ENCODE results near the gene C4A.
"Not testable (repeated sequence)": the region's sequence is repeated elsewhere in the genome, so short reads cannot be mapped to it uniquely, and the experiment has no call there.

Gene C4A

DNA sequence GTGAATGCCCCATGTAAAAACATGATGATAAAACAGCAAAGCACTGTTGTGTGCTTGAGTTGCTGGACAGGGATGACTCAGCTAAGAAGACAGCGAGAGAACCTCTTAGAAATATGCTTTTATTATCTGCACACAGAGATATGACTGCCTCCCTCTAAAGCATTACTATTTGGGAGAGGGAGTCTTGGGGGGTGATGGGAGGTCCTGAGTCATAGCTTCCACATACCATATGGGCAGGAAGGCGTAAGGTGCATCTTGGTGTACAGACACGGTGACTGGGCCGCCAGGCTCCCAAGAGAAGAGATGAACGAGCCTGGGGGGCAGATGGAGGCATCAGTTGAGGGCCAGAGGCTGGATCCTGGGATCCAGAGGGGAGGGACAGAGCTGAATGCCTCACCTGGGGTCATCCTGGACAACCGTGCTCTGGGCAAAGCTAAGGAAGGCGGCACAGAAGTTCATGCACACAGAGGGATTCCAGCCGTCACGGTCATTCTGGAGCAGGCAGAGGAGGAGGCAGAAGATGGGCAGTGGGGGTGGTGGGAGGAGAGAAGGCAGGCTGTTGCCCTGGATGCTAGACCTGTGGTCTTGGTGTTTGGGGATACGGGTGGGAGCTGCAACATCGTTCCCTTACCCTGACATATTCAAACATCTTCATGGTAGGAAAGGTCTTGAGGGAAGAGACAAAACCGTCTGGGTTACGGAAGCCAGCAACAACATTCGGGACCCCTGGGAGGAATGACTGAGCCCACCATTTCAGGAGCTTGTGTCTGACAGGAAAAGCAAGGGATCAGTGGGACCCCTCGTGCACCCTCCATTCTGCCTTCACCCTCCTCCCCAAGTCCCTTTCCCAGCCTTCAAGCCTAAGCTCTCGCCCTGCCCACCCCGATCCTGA, 11.9 kb upstream of the C4A start:
- Histone ChIP-seq H3K27ac (ENCODE audit: insufficient read depth, low read length, poor library complexity, severe bottlenecking) (peak overlapping the region; percentile 98), H3K4me3 (ENCODE audit: insufficient read depth, low read depth, low read length, poor library complexity, severe bottlenecking) (no peak overlapping the region), H3K9me3 (ENCODE audit: control insufficient read depth, low read length) (no peaks in the 10 kb centered on the region), H3K36me3 (ENCODE audit: control insufficient read depth, insufficient read depth, low read length) (peaks cover 50% of the 10 kb centered on the region), H3K4me1 (ENCODE audit: control insufficient read depth, insufficient read depth, low read length, poor library complexity, severe bottlenecking) (peaks cover 21% of the 10 kb centered on the region), H3K27me3 (replicated peaks; ENCODE audit: control insufficient read depth, insufficient read depth, low read length, poor library complexity, severe bottlenecking) (no peaks in the 10 kb centered on the region)
- no peak for DNase-seq

DNA sequence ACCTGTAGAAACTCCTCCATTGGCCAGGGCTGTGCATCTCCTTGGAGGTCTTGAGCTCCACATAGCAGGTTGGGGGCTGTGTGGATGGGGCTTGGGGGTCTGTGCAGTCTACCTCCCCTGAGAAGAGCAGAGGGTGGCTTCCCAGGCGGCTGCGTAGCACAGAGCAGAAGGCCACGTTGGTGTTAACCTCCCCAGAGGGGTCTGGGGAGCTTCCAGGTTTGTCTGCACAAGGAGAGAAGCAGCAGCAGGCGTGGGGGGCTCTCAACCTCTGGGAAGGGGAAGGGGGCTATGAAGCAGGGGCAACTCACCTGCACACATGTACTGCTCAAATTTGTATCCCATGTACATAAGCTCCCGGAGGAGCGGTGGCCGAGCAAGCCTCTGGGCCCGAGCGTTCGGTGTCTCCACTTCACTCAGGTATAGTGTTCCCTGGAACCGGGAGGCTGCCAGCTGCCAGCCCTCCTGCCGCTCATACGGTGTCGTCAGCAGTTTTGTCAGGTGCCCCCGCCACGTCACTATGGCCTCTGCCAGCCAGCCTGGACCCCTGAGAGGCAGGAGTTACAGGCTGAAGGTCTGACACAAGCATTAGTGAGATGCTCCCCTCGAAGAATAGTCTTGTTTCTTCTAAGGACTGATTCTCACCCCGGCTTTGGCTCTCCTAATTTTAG, 11.1 kb upstream of the C4A start:
- no peak for DNase-seq
- H3K36me3 ChIP-seq (ENCODE audit: control insufficient read depth, insufficient read depth, low read length), result peaks cover 47% of the 10 kb centered on the region
- H3K9me3 ChIP-seq (ENCODE audit: control insufficient read depth, low read length), result no peaks in the 10 kb centered on the region
- H3K4me1 ChIP-seq (ENCODE audit: control insufficient read depth, insufficient read depth, low read length, poor library complexity, severe bottlenecking), result peaks cover 21% of the 10 kb centered on the region
- peak overlapping the region; percentile 98 for H3K27ac ChIP-seq (ENCODE audit: insufficient read depth, low read length, poor library complexity, severe bottlenecking)
- H3K4me3 ChIP-seq (ENCODE audit: insufficient read depth, low read depth, low read length, poor library complexity, severe bottlenecking), result peak overlapping the region; percentile 58
- H3K27me3 ChIP-seq (replicated peaks; ENCODE audit: control insufficient read depth, insufficient read depth, low read length, poor library complexity, severe bottlenecking), result no peaks in the 10 kb centered on the region

DNA sequence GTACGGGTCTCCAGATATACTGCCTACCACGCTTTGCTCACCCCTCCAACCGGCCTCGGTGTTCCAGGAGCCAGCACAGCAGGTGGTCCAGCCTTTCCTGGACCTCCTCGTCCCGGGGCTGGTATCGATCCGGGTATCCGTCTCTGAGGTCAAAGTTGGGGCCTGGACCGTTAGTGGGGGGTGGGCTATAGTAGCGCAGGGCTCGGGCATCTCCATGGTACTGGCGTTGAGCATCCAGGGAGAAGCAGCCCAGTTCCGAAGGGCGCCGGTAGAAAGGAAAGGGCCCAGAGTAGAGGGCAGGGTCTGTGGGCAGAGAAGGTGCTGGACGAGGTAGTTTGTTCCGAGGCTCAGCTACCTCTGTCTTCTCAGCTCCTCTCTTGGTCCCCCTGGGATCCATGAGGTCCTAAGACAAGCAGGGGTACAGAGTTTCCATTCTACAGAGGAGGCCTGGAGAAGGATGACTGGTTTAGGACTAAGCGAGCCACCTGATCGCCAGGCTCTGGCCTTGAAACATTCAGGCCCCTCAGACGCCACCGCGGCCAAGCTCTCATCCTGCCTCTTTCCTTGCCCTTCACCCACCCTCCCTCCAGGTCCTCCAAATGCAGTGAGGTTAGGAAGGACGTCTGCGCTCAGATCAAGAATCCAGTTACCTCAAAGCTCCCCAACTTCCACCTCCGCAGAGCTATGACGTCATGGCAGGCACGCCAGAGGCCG, 10.4 kb upstream of the C4A start:
- Histone ChIP-seq H3K4me3 (ENCODE audit: insufficient read depth, low read depth, low read length, poor library complexity, severe bottlenecking) (peak overlapping the region; percentile 58), H3K27me3 (replicated peaks; ENCODE audit: control insufficient read depth, insufficient read depth, low read length, poor library complexity, severe bottlenecking) (no peaks in the 10 kb centered on the region), H3K4me1 (ENCODE audit: control insufficient read depth, insufficient read depth, low read length, poor library complexity, severe bottlenecking) (peaks cover 21% of the 10 kb centered on the region), H3K36me3 (ENCODE audit: control insufficient read depth, insufficient read depth, low read length) (peaks cover 40% of the 10 kb centered on the region), H3K27ac (ENCODE audit: insufficient read depth, low read length, poor library complexity, severe bottlenecking) (peak overlapping the region; percentile 98), H3K9me3 (ENCODE audit: control insufficient read depth, low read length) (no peaks in the 10 kb centered on the region)
- no peak for DNase-seq

DNA sequence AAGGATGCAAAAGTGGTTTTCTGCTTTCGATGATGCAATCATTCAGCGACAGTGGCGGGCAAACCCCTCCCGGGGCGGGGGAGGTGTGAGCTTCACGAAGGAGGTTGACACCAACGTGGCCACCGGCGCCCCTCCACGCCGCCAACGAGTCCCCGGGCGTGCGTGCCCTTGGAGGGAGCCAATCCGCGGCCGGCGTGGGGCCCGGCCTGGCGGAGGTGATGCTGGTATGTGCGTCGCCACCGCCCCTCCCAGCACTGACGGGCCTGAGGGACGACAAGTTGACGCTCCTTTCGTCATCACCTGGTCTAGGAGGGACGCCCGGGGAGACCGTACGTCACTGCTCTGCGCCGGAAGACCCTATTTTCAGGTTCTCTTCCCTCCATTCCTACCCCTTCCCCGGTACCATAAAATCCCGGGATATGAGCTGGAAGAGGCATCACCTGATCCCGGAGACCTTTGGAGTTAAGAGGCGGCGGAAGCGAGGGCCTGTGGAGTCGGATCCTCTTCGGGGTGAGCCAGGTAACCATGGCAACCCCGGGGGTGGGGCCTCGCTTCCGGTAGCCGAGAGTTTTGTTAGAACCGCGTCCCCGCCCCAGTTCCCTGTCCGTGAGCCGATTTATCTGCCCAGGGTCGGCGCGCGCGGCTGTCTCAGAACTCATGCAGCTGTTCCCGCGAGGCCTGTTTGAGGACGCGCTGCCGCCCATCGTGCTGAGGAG, 9.7 kb upstream of the C4A start, which contains the start of gene DXO:
DXO (minus strand) TSS at position 146 of the 716 bp plus-strand sequence. CDS start 463 bp downstream, outside the sequence.
- Histone ChIP-seq H3K4me1 (ENCODE audit: control insufficient read depth, insufficient read depth, low read length, poor library complexity, severe bottlenecking) (peaks cover 21% of the 10 kb centered on the region), H3K27me3 (replicated peaks; ENCODE audit: control insufficient read depth, insufficient read depth, low read length, poor library complexity, severe bottlenecking) (no peaks in the 10 kb centered on the region), H3K9me3 (ENCODE audit: control insufficient read depth, low read length) (no peaks in the 10 kb centered on the region), H3K27ac (ENCODE audit: insufficient read depth, low read length, poor library complexity, severe bottlenecking) (peak within 1 kb of the TSS; percentile 98), H3K4me3 (ENCODE audit: insufficient read depth, low read depth, low read length, poor library complexity, severe bottlenecking) (peak within 1 kb of the TSS; percentile 58), H3K36me3 (ENCODE audit: control insufficient read depth, insufficient read depth, low read length) (peaks cover 32% of the 10 kb centered on the region)
- peak; percentile 98 to 99 (median 99) for DNase-seq

DNA sequence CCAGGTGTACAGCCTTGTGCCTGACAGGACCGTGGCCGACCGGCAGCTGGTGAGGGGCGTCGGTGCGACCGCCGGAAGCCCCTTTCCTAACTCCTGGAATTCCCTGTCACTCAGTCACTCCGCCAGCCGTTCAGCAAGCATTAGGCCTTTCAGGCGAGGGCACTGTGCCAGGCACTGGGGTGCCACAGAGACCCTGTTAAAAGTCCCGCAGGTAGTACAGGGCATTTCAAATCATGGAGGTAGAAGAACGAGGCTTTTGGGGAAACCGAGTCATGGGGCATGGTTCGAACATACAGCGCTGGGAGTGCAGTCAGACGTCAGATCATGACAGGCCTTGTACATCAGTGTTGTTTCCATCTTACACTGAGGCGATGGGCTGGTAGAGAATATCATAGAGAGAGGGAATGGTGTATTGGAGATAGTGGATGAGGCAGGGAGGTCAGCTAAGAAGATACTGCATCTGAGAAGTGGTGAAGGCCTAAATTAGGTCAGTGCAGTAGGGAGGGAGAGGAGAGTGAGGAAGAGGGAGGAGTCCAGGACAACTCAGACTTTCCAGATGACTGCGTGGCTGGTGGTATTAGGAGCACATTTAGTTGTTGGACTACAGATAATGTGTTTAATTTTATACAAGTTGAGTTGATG, 9.0 kb upstream of the C4A start:
- DNase-seq, result no peak
- no peaks in the 10 kb centered on the region for H3K27me3 ChIP-seq (replicated peaks; ENCODE audit: control insufficient read depth, insufficient read depth, low read length, poor library complexity, severe bottlenecking)
- H3K9me3 ChIP-seq (ENCODE audit: control insufficient read depth, low read length), result no peaks in the 10 kb centered on the region
- peak overlapping the region; percentile 98 for H3K27ac ChIP-seq (ENCODE audit: insufficient read depth, low read length, poor library complexity, severe bottlenecking)
- peak overlapping the region; percentile 58 for H3K4me3 ChIP-seq (ENCODE audit: insufficient read depth, low read depth, low read length, poor library complexity, severe bottlenecking)
- H3K4me1 ChIP-seq (ENCODE audit: control insufficient read depth, insufficient read depth, low read length, poor library complexity, severe bottlenecking), result peaks cover 21% of the 10 kb centered on the region
- peaks cover 26% of the 10 kb centered on the region for H3K36me3 ChIP-seq (ENCODE audit: control insufficient read depth, insufficient read depth, low read length)

DNA sequence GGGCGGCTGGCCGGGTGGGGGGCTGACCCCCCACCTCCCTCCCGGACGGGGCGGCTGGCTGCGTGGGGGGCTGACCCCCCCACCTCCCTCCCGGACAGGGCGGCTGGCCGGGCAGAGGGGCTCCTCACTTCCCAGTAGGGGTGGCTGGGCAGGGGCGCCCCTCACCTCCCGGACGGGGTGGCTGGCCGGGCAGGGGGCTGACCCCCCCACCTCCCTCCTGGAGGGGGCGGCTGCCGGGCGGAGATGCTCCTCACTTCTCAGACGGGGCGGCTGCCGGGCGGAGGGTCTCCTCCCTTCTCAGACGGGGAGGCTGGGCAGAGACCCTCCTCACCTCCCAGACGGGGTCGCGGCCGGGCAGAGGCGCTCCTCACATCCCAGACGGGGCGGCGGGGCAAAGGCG, 5.8 kb upstream of the C4A start:
- H3K4me3 ChIP-seq (ENCODE audit: insufficient read depth, low read depth, low read length, poor library complexity, severe bottlenecking); H3K27me3 ChIP-seq (replicated peaks; ENCODE audit: control insufficient read depth, insufficient read depth, low read length, poor library complexity, severe bottlenecking); H3K9me3 ChIP-seq (ENCODE audit: control insufficient read depth, low read length); H3K36me3 ChIP-seq (ENCODE audit: control insufficient read depth, insufficient read depth, low read length); H3K27ac ChIP-seq (ENCODE audit: insufficient read depth, low read length, poor library complexity, severe bottlenecking); DNase-seq: not testable (repeated sequence)
- H3K4me1 ChIP-seq (ENCODE audit: control insufficient read depth, insufficient read depth, low read length, poor library complexity, severe bottlenecking), result peaks cover 17% of the 10 kb centered on the region

DNA sequence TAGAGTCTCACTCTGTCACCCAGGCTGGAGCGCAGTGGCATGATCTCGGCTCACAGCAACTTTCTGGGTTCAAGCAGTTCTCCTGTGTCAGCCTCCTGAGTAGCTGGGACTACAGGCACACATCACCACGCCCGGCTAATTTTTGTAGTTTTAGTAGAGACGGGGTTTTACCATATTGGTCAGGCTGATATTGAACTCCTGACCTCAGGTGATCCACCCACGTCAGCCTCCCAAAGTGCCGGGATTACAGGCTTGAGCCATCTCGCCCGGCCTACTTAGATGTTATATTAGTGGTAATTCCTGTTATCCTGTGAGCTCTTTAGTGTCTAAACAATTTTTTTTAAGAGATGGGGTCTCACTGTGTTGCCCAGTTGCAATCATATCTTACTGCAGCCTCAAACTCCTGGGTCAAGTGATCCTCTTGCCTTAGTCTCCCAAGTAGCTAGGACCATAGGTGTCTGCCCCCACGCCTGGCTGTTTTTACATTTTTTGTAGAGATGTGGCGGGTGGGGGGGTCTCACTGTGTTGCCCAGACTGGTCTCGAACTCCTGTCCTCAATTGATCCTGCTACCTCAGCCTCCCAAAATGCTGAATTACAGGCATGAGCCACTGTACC, 3.9 kb upstream of the C4A start:
- Histone ChIP-seq H3K36me3 (ENCODE audit: control insufficient read depth, insufficient read depth, low read length) (peaks cover 7% of the 10 kb centered on the region), H3K9me3 (ENCODE audit: control insufficient read depth, low read length) (no peaks in the 10 kb centered on the region), H3K27me3 (replicated peaks; ENCODE audit: control insufficient read depth, insufficient read depth, low read length, poor library complexity, severe bottlenecking) (no peaks in the 10 kb centered on the region), H3K27ac (ENCODE audit: insufficient read depth, low read length, poor library complexity, severe bottlenecking) (no peak overlapping the region), H3K4me3 (ENCODE audit: insufficient read depth, low read depth, low read length, poor library complexity, severe bottlenecking) (no peak overlapping the region), H3K4me1 (ENCODE audit: control insufficient read depth, insufficient read depth, low read length, poor library complexity, severe bottlenecking) (peaks cover 7% of the 10 kb centered on the region)
- no peak for DNase-seq

DNA sequence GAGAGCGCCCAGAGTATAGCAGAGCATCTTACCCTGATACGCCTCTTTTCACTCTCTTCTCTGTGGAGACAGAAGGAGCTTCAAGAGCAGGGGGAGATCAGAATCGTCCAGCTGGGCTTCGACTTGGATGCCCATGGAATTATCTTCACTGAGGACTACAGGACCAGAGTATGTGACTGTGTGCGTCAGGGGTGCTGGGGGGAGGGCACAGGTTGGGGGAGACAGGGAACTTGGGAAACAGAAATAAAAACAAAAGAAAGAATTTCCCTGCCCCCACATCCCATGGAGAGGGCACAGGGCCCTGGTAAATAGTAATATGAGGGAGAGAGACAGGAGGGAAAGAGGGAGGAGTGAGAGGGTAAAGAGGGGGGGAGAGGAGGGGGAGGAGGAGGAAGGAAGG, 3.0 kb upstream of the C4A start:
- no peaks in the 10 kb centered on the region for H3K9me3 ChIP-seq (ENCODE audit: control insufficient read depth, low read length)
- H3K27ac ChIP-seq (ENCODE audit: insufficient read depth, low read length, poor library complexity, severe bottlenecking), result no peak overlapping the region
- DNase-seq, result no peak
- peaks cover 7% of the 10 kb centered on the region for H3K36me3 ChIP-seq (ENCODE audit: control insufficient read depth, insufficient read depth, low read length)
- no peak overlapping the region for H3K4me3 ChIP-seq (ENCODE audit: insufficient read depth, low read depth, low read length, poor library complexity, severe bottlenecking)
- peaks cover 5% of the 10 kb centered on the region for H3K4me1 ChIP-seq (ENCODE audit: control insufficient read depth, insufficient read depth, low read length, poor library complexity, severe bottlenecking)
- no peaks in the 10 kb centered on the region for H3K27me3 ChIP-seq (replicated peaks; ENCODE audit: control insufficient read depth, insufficient read depth, low read length, poor library complexity, severe bottlenecking)

All from effector memory CD4-positive, alpha-beta T cell (primary cell).